Inflammatory macrophage treated with lipopolysaccharide for 4 hours (primary cell): ENCODE measurements around the gene NBAS.
"Not testable (repeated sequence)": the region's sequence is repeated elsewhere in the genome, so short reads cannot be mapped to it uniquely, and the experiment has no call there.

Source experiments
- DNase-seq: peaks from one replicate; pipeline ENCODE4 v3.0.0-alpha.2; 2020

The NBAS gene

DNA sequence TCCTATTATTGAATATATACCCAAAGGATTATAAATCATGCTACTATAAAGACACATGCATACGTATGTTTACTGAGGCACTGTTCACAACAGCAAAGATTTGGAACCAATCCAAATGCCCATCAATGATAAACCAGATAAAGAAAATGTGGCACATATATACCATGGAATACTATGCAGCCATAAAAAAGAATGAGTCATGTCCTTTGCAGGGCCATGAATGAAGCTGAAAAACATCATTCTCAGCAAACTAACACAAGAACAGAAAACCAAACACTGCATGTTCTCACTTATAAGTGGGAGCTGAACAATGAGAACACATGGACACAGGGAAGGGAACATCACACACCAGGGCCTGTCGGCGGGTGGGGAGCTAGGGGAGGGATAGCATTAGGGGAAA lies 310.2 kb downstream of the NBAS start:
- not testable (repeated sequence) for DNase-seq

DNA sequence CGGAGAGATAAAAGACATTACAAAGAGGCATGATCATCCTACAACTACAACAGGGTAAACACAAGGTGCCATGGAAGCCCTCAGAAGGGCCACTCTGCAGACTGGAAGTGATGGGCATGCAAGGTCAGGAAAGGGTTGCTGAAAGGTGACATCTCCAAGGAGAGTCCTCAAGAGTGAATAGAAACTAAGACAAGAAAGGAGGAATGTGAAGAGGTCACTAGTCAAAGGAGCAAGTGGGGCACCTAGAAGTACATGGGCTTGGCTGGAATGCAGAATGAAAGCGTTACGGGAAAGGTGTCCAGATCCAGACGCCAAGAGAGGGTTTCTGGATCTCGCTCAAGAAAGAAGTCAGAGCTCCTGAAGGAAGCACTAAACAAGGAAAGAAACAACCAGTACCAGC lies 314.3 kb downstream of the NBAS start:
- no peak for DNase-seq

DNA sequence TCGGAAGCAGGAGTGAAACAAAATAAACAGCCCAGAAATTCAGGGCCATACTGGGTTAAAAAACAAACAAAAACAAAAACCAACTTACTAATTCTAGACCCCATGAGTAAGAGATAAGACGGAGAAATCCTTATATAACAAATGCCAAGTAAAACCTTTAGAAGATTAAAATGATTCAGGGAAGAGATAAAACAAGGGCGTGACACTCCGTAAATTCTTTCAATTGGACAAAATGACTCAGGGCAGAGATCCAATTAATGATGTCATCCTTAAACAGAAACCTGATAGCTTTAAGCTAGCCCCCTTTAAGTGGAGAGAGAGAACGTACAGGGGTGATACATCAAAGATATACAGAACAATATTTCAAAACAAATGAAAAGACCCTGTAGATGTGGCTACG lies 317.4 kb downstream of the NBAS start:
- DNase-seq: no peak

DNA sequence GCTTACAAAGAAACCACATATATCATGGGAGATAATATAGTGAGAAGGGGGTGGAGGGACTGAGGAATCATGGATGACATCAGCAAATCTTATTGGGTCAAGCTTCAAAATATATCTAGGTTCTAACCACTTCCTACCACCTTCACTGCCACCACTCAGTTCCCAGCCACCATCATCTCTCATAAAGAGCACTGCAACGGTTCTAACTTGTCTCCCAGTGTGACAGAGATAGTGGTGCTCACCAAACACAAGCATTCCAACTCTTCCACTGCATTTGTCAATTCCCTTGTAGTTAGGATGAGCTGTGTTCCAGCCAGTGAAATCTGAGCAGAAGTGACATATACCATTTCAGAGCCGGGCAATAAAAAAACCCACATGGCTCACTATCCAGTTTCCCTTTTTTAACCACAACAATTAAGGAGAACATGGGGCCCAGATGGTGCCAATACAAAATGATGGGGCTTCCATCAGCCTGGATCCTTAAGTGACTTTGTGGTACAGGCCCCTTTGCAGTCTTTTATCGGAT lies 318.1 kb downstream of the NBAS start:
- DNase-seq: no peak

DNA sequence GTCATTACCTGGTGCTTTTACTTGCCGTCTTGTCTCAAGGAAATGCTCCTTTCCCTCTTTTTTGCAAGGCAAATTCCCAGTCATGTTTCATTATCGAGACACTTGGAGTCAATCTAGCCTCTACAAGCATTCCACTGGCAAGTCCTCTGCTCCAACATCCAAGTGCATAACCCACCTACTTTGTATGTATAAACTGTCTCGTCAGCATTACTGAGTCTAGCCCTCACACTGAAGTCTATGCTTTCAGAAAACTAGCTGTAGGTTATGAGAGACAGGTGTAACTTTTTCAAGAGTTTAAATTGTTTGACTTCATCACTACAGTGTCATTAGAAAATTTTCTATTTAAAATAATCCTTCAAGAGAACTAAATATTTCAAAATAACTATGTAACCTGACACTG lies 319.2 kb downstream of the NBAS start:
- no peak for DNase-seq

DNA sequence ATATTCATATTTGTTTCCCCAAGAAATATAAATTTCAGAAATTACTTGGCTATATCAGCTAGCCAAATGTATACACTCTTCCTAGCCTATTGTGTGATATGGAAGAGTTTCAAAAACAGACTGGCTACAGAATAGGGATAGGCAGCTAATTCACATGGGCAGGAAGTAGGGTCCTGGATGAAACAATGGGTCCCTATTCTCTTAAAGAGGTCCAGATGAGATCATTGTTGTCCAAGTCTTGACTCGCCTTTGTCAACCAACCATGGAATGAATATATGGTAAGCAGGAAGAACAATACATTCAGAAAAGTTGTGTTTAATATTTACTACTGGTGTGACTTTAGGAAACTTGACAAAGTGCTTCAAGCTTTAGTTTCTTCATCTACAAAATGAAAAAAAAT lies 319.9 kb downstream of the NBAS start:
- no peak for DNase-seq

DNA sequence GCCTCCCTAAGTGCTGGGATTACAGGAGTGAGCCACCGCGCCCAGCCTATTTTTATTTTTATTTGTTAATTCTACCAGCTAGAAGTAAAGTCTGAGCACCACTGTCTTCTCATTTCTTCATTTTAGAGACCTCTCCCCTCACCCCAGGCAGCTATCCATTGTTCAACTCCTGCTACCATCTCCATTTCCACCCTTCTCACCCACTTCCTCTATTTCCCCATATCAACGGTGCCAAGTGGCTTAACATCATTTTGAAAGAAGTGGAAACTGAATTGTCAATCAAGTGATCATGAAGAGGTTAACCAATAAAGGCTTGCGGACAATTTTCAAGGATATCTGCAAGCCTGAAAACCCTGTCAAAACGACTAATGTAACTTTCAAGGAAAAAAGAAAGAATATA lies 323.1 kb downstream of the NBAS start:
- DNase-seq: no peak

DNA sequence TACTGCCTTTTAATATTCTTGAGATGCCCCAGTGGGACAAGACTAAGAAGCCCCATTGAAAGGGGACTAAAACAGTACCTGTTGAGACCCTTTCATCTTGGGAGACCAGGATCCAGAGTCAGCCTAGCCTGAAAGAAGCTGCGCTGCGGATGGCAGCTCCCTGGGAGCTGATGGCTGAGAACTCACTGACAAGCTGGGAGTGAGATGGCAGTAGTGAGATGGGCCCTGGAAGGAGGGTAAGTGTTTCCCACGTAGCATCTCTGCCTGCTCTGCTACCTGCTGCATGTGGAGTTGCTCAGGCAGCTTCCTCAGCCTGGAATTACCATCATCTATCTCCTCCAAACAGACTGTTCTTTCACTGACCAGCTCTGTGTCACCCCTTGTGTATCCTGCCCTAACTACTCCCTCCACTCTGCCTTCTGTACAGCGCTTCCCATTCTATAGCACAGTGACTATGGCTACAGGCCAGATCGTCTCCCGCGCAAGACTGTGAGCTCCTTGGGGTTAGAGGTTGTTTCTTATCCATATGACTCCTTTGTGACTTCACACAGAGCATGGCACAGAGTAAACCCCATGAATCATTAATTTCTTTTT lies 330.4 kb downstream of the NBAS start:
- no peak for DNase-seq

DNA sequence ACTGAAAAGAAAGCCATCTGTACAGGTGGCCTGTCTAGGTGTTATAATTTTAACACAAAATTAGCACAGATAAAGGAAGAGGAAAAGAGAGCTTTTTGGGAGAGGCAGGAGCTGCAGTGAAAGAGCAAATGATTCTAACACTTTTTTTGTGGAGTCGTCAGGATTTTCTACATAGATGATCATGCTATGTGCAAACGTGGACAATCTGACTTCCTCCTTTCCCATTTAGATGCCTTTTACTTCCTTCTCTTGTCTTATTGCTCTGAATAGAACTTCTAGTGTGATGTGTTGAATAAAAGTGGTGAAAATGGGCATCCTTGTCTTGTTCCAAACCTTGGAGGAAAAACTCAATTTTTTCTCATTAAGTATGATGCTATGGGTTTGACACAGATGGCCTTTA lies 334.5 kb downstream of the NBAS start:
- DNase-seq: no peak

DNA sequence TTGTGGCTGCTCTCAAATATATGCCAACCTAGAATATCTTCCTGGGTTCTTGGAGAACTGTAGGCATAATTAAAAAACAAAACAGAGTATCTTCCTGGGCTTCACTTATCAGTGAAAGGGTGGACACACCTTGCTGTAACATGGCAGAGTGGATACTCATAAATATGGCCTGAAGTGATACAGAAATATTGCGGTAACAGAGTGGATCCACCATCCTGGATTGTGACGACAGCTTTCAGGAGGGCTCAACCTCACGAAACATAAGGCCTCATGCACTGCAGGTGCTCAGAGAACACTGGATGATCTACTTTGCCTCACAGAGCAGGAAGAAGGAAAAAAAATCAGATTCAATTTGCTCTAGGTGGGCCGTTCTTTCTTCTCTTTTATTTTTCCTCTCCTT lies 336.0 kb downstream of the NBAS start:
- no peak for DNase-seq

DNA sequence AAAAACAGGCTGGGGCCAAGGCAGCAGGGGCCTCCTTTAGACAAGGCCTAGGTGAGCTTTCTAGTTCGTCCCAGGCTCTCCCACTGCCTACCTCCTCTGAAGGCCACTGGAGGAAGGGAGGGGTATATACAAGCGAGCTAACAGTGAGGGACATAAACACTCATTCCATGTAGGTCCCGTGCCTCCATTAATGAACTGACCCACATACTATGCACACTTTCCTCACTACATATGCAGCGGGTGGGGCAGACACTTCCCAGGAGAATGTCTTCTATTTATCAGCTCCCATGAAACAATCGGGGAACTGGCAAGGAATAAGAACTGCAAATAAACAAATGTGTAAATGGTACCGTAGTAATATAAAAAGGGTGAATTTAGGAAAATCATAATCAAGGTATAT lies 336.5 kb downstream of the NBAS start:
- no peak for DNase-seq

DNA sequence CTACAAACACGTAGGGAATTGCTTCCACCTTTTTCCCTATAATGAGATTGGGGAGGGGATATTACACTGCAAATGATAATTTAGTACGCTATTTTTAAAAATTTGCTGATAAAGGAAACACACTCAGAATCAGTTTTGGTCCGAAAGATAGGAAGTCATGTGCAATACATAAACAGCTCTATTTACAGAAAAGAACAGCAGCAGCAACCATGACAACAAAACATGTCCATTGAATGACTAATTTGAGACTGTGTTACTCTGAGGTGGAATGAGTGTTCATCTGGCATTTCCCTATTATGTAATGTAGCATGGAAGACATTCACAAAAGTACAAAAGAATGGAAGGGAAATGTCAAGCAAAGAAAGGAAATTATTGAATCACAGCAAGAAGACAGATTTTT lies 337.2 kb downstream of the NBAS start:
- peak; percentile 74 for DNase-seq

DNA sequence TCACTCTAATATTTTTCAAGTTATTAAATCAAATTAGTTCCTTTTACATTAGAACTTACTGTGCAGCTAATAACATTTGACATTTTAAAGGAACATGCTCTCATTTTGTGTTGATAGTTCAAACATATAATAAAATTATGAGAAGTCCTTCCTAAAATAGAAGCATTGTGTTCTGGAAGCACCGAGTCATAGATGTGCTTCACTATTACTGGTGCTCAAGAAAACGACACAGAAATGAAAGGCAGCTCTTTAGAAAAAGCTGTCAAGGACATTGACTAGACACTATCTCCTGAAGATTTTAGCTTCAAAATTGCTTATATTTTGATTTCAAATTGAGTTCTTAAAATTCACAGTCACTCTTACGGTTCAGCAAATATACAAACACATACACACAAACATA lies 338.3 kb downstream of the NBAS start:
- DNase-seq: no peak

DNA sequence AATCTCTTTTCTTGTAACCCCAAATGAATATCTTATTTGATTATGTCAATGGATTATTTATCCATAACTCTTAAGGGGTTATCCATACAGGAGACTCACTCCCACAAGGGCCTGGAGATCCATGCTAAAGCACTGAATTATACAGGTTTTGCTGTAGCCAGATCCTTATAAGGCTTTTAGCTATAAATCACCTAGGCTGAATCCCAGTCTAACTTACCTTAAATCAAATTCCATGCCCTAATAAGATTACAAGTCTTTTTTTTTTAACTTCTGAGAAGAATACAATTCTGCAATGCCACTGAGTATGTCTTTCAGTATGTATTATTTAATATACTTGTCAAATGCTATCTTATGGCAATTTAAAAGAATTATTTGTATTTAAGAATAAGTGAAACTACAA lies 340.5 kb downstream of the NBAS start:
- no peak for DNase-seq

DNA sequence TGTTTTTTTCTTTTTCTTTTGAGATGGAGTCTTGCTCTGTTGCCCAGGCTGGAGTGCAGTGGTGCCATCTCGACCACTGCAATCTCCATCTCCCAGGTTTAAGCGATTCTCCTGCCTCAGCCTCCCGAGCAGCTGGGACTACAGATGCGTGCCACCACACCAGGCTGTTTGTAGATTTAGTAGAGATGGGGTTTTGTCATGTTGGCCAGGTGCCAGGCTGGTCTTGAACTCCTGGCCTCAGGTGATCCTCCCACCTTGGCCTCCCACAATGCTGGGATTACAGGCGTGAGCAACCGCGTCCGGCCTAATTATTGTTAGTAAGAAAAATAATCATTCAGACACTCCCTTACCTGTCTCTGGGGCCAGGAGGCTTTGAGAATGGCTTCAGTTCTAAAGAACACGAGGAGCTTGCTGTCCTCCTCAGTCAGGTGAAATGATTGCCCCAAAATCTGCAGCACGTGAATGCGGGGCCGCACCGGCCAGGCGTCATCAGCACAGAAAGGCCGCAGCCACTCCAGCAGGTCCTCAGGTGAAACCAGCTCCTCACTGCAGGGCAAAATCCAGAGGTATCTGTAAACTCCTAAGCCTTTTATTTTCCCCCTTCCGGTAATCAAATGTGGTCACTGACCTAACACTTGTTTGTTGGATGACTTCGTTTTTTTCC lies 342.6 kb downstream of the NBAS start:
- no peak for DNase-seq

DNA sequence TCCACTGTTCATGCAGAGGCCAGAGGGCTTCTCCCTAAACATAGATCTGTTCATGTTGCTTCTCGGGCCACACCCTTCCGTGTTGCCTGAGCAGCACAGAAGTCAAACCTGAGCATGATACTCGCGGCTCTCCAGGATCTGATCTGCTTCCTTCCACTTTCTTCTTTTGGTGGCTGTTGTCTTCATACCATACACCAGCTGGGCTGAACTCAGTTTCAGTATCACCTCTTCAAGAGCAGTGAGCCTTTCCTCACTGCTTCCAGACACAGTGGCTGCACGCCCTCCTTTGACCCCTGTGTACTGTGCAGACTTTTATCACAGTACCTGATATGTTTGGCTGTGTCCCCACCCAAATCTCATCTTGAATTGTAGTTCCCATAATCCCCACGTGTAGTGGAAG lies 348.9 kb downstream of the NBAS start:
- no peak for DNase-seq

DNA sequence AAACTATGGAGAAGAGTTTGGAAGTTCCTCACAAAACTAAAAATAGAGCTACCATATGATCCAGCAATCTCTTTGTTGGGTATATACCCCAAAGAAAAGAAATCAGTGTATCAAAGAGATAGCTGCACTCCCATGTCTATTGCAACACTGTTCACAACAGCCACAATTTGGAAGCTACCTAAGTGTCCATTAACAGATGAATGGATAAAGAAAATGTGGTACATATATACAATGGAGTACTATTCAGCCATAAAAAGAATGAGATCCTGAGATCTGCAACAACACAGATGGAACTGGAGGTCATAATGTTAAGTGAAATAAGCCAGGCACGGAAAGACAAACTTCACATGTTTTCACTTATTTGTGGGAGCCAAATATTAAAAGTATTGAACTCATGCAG lies 350.6 kb downstream of the NBAS start:
- not testable (repeated sequence) for DNase-seq

DNA sequence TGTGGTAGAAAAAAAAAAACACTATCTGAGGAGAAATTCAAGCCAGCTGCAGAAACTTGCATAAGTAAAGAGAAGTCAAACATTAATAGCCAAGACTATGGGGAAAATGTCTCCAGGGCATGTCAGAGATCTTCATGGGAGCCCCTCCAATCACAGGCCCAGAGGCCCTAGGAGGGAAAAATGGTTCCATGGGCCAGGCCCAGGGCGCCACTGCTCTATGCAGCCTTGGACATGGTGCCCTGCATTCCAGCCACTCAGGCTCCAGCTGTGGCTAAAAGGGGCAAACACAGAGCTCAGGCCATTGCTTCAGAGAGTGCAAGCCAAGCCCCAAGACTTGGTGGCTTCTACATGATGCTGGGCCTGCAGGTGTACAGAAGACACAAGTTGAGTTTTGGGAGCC lies 354.7 kb downstream of the NBAS start:
- DNase-seq: no peak

DNA sequence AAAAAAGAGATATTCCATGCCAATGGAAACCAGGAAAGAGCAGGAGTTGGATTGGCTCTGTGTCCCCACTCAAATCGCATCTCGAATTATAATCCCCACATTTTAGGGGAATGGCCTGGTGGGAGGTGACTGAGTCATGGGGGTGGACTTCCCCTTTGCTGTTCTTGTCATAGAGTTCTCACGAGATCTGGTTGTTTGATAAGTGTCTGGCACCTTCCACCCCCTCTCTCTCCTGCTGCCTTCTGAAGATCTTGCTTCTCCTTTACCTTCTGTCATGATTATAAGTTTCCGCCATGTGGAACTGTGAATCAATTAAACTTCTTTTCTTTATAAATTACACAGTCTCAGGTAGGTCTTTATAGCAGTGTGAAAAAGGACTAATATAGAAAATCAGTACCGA lies 355.6 kb downstream of the NBAS start:
- DNase-seq: no peak

DNA sequence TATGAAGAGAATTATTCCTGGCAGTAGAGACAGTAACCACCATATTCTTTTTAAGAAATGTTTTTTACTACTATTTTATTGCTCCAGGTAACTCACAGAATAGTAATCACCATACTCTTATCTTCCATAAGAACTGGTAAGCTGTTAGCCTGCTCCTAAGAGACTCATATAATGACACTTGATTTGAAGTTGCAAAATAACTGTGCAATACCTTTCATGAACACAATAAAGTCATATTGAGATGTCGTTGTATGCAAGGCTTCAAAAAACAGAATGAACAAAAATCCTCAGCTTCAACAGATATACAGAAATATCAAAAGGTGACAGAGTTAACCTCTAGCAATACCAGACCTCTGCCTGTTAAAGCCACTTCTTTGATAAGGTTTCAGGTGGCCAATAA lies 360.1 kb downstream of the NBAS start:
- no peak for DNase-seq

DNA sequence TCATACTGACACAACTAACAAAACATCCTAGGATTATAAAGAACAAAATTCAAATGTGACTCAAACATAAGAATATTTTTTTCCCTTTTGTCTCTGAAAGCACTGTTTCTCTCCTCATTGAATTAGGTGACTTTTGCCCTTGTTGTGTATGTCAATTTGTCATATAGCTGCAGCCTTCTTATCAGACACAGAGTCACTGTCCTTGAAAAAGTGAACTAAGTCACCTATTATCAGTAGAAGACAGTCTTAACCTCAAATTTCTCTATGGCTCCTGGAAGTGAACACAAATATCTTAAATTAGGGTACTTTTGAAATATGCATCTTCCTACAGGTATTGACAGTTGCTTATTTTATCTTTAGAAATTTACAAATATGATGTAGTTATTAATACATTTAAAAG lies 360.6 kb downstream of the NBAS start:
- DNase-seq: no peak

DNA sequence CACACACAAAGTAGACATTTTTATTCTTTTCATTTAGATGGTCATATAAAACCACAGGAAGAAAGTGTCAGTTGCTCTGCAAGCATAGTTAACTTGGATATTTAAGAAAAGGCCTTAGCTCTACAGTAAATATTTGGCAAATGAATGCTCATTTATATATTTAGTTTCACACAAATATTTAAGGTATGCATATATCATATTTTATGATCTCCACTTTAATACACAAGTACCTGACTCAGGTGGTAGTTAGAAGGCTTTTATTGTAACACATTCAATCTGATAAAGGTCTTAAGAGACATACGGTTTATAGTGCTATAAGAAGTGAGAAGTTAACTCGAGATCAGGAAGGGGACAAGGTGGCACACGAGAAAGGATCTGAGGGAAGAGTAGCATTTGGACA lies 363.1 kb downstream of the NBAS start:
- DNase-seq: no peak

DNA sequence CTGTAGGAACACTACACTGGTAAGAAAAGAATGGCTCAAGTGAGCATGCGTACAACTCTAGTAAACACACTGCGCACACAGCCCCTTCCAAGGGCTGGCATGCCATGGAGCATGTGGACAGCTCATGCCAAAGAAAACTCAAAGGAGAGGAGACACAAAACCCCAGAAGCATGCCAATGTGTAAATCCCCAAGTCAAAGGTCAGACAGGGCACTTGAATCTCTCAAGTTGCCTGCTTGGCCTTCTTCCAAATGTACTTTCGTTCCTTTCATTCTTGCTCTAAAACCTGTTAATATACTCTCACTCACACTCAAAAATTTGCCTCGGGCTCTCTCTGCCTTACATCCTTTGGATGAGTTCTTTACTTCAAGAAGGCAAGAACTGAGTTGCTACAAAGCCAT lies 365.3 kb downstream of the NBAS start:
- no peak for DNase-seq

DNA sequence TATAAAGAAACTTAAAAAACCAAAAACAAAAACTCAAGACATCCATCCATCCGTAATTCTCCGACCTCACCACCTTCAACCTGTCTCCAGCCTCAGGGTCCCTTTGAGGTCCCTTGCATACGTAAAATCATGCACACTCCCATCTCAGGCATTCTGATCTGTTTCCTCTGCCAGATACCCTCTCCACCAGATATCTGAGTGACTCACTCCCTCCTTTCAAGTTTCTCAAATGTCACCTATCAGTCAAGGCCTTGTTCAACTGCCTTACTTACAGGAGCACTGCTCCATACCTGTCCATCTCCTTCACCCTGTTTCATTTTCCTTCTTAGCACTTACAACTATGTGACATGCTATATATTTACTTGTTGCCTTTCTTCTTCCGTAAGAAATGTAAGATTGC lies 369.3 kb downstream of the NBAS start:
- DNase-seq: no peak

DNA sequence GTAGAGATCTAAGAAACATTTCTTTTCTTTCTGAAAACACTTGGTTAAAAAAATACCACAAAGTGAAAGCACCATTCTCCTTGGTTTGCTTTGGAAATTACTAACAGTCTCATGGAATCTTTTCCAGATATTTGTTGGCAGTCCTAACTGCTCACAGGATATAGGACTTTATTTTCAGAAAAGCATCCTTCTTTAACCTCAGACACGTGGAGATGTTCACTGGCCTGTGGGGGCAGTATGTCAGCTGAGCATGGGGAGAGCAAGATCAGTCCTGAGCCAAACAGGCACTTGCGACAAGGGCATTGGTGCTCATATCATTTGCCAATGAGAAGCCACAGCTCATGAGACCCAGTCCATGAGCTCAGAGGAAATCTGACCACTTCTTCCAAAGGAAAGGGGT lies 371.9 kb downstream of the NBAS start:
- no peak for DNase-seq
